Lung (tissue), 12 donors: ENCODE results near the gene ZNF274. TPM values are rescaled to one million over a fixed set of nuclear protein-coding genes. Genes with fewer than 3 reads are reported as not detected.

Source experiments
- ATAC-seq: fragments of 200-7000 bp; cut with Tn5 transposase; one replicate; pipeline ENCODE4 v1.9.1; 2020; ENCODE audit warnings: moderate number of reproducible peaks; ENCODE audit not compliant: insufficient read depth, low FRiP score
- DNase-seq, 3 donors: peaks; one replicate each; pipeline ENCODE4 v3.0.0-alpha.2; 2013 to 2017
- H3K27ac ChIP-seq, 2 donors: one replicate each; pipeline ENCODE4 v1.5.1; 2013; ENCODE audit warnings: mild to moderate bottlenecking in 2 of 2, moderate library complexity in 2 of 2, control low read depth in 1 of 2, inconsistent platforms in 1 of 2, low read depth in 1 of 2, low read length in 1 of 2
- H3K27me3 ChIP-seq, 3 donors: one replicate each; pipeline ENCODE4 v1.5.1; 2013; ENCODE audit warnings: low read length in 2 of 3; ENCODE audit not compliant: control insufficient read depth in 3 of 3, insufficient read depth in 3 of 3
- H3K36me3 ChIP-seq, 4 donors: one replicate each; pipeline ENCODE4 v1.5.1; 2013; ENCODE audit warnings: low read length in 4 of 4, mild to moderate bottlenecking in 1 of 4, moderate library complexity in 1 of 4; ENCODE audit not compliant: control insufficient read depth in 4 of 4, insufficient read depth in 4 of 4
- H3K4me1 ChIP-seq, 5 donors: one replicate each; pipeline ENCODE4 v1.5.1; 2013; ENCODE audit warnings: low read length in 5 of 5, mild to moderate bottlenecking in 2 of 5, moderate library complexity in 1 of 5; ENCODE audit not compliant: control insufficient read depth in 5 of 5, insufficient read depth in 5 of 5
- H3K4me3 ChIP-seq: one replicate; pipeline ENCODE4 v1.5.1; 2013; ENCODE audit warnings: mild to moderate bottlenecking, control low read depth, moderate library complexity
- H3K9ac ChIP-seq, 2 donors: one replicate each; pipeline ENCODE4 v1.5.1; 2013; ENCODE audit warnings: low read length in 2 of 2, control low read depth in 1 of 2; ENCODE audit not compliant: insufficient read depth in 1 of 2
- H3K9me3 ChIP-seq, 4 donors: one replicate each; pipeline ENCODE4 v1.5.1; 2013; ENCODE audit warnings: low read length in 3 of 4, mild to moderate bottlenecking in 1 of 4, moderate library complexity in 1 of 4; ENCODE audit not compliant: control insufficient read depth in 4 of 4, insufficient read depth in 3 of 4
- WGBS, 2 donors: extraction: QIAGEN DNeasy Blood & Tissue Kit; methylation state at CpG; one replicate each; pipeline ENCODE4 v1.1.7; 2013; 5-methylcytosine and 5-hydroxymethylcytosine counted together
- polyA plus RNA-seq, 2 donors: library from polyadenylated mRNA; stranded (reverse); fragments of 200-250 nt; gene quantifications; one replicate each; pipeline ENCODE4 v1.2.1, GENCODE V29; 2013
- total RNA-seq, 2 donors: library from RNA; depleted of rRNA in 1 of 2; stranded (reverse); fragments of >200 nt in 1 of 2; gene quantifications; one replicate each; pipeline ENCODE4 v1.2.1, GENCODE V29; 2014 to 2021
- TF ChIP-seq, protein P1 (sequence below): IDR thresholded peaks from 2 replicates; pipeline ENCODE4 v1.5.1; 2012; ENCODE audit warnings: mild to moderate bottlenecking; ENCODE audit errors: control extremely low read depth, extremely low read depth
- donor health status: control.
- donor health status: control.
- donor health status: Bipolar disorder and iron deficiency.
- donor health status: healthy.
- donor health status: DM: yes; HTN: yes; CAD: no.

ZNF274 gene
- total and polyA plus RNA-seq, 4 donors = 10.2 to 29.6 (median 26.0) TPM

DNA sequence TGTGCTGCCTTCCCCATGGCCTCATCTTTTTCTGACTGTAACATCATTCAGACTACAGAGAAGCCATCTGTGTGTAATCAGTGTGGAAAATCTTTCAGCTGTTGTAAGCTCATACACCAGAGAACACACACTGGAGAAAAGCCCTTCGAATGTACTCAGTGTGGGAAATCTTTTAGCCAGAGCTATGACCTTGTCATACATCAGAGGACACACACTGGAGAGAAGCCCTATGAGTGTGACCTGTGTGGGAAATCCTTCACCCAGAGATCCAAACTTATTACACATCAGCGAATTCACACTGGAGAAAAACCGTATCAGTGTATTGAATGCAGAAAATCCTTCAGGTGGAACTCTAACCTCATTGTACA is 78.7 kb downstream of the ZNF274 start:
- no peaks in the 10 kb centered on the region for H3K4me1 ChIP-seq
- H3K36me3 ChIP-seq = peaks cover 17 to 84% (median 75%) of the 10 kb centered on the region in 4 donors
- H3K9me3 ChIP-seq = peaks cover 52 to 84% (median 74%) of the 10 kb centered on the region in 4 donors
- TF ChIP-seq, protein P1, sequence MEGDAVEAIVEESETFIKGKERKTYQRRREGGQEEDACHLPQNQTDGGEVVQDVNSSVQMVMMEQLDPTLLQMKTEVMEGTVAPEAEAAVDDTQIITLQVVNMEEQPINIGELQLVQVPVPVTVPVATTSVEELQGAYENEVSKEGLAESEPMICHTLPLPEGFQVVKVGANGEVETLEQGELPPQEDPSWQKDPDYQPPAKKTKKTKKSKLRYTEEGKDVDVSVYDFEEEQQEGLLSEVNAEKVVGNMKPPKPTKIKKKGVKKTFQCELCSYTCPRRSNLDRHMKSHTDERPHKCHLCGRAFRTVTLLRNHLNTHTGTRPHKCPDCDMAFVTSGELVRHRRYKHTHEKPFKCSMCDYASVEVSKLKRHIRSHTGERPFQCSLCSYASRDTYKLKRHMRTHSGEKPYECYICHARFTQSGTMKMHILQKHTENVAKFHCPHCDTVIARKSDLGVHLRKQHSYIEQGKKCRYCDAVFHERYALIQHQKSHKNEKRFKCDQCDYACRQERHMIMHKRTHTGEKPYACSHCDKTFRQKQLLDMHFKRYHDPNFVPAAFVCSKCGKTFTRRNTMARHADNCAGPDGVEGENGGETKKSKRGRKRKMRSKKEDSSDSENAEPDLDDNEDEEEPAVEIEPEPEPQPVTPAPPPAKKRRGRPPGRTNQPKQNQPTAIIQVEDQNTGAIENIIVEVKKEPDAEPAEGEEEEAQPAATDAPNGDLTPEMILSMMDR = no peak
- H3K4me3 ChIP-seq = no peak overlapping the region
- H3K9ac ChIP-seq = no peak overlapping the region
- WGBS, 2 donors = 96 to 99% methylated on average over 3 of the region's 3 CpGs
- ATAC-seq = no peak
- DNase-seq = no peak
- no peaks in the 10 kb centered on the region for H3K27me3 ChIP-seq
- H3K27ac ChIP-seq = no peak overlapping the region

DNA sequence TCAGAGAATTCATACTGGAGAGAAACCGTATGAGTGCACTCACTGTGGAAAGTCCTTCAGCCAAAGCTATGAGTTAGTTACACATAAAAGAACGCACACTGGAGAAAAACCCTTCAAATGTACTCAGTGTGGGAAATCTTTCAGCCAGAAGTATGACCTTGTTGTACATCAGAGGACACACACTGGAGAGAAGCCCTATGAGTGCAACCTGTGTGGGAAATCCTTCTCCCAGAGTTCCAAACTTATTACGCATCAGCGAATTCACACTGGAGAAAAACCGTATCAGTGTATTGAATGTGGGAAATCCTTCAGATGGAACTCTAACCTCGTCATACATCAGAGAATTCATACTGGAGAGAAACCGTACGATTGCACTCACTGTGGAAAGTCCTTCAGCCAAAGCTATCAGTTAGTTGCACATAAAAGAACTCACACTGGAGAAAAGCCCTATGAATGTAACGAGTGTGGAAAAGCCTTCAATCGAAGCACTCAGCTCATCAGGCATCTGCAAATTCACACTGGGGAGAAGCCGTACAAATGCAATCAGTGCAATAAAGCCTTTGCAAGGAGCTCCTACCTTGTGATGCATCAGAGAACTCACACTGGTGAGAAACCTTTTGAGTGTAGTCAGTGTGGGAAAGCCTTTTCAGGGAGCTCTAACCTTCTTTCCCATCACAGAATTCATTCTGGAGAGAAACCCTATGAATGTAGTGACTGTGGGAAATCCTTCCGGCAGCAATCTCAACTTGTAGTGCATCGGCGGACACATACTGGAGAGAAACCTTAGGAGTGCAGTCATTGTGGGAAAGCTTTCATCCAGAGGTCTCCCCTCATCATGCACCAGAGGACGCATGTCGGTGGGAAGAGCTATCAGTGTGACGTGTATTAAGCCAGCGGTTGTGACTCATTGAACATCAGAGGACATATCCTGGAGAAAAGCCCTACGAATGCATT is 79.4 kb downstream of the ZNF274 start:
- no peaks in the 10 kb centered on the region for H3K4me1 ChIP-seq
- H3K9me3 ChIP-seq = peaks cover 50 to 85% (median 78%) of the 10 kb centered on the region in 4 donors
- DNase-seq (no peak), ATAC-seq (no peak)
- peaks cover 17 to 86% (median 76%) of the 10 kb centered on the region in 4 donors for H3K36me3 ChIP-seq
- H3K4me3 ChIP-seq = no peak overlapping the region
- H3K27ac ChIP-seq = no peak overlapping the region
- TF ChIP-seq, protein P1 = no peak
- H3K9ac ChIP-seq = no peak overlapping the region
- WGBS, 2 donors = 98% methylated on average over 19 of the region's 19 CpGs
- no peaks in the 10 kb centered on the region for H3K27me3 ChIP-seq

DNA sequence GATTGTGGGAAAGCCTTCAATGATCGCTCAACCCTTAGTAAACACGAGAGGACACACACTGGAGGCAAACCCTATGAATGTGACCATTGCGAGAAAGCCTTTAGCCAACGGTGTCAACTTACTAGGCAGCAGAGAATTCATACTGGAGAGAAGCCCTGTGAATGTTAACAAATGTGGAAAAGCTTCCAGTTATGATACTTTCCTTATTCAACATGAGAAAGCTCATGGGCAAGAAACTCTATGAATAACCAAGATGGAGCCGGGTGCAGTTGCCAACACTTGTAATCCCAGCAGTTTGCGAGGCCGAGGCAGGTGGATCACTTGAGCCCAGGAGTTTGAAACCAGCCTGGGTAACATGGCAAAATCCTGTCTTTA is 80.0 kb downstream of the ZNF274 start:
- H3K27me3 ChIP-seq = no peaks in the 10 kb centered on the region
- H3K27ac ChIP-seq = no peak overlapping the region
- peaks cover 44 to 85% (median 72%) of the 10 kb centered on the region in 4 donors for H3K9me3 ChIP-seq
- H3K9ac ChIP-seq = no peak overlapping the region
- 98 to 99% methylated on average over 7 of the region's 7 CpGs for WGBS, 2 donors
- no peaks in the 10 kb centered on the region for H3K4me1 ChIP-seq
- H3K36me3 ChIP-seq = peaks cover 17 to 79% (median 69%) of the 10 kb centered on the region in 4 donors
- H3K4me3 ChIP-seq = no peak overlapping the region
- ATAC-seq (no peak), DNase-seq (no peak)
- TF ChIP-seq, protein P1 = no peak

Other genes with a start within 250 kb of the ZNF274 start
- 10 to 100 TPM in 1 of 2 donors, 1 to 10 TPM in 1; 7.0 to 20.8 TPM for gene ZNF418, start 247.7 kb upstream of the ZNF274 start, total RNA-seq
- gene ZNF418, start 247.7 kb upstream of the ZNF274 start, polyA plus RNA-seq = 1 to 10 TPM; 1.9 to 2.5 TPM
- 1 to 10 TPM; 4.9 to 8.1 TPM for gene ZNF256, start 235.4 kb upstream of the ZNF274 start, total RNA-seq
- 1 to 10 TPM; 2.5 to 2.7 TPM for gene ZNF256, start 235.4 kb upstream of the ZNF274 start, polyA plus RNA-seq
- gene C19orf18, start 208.5 kb upstream of the ZNF274 start, total RNA-seq = 1 to 10 TPM; 1.2 to 1.3 TPM
- gene C19orf18, start 208.5 kb upstream of the ZNF274 start, polyA plus RNA-seq = 1 to 10 TPM in 1 of 2 donors, under 1 TPM in 1; 0.24 to 2.0 TPM
- gene ZNF606, start 180.2 kb upstream of the ZNF274 start, total RNA-seq = 10 to 100 TPM; 16.9 to 37.9 TPM
- 1 to 10 TPM; 6.0 to 6.5 TPM for gene ZNF606, start 180.2 kb upstream of the ZNF274 start, polyA plus RNA-seq
- gene ZSCAN1, start 149.0 kb upstream of the ZNF274 start, total RNA-seq = 1 to 10 TPM; 1.1 to 1.7 TPM
- under 1 TPM; 0.30 to 0.63 TPM for gene ZSCAN1, start 149.0 kb upstream of the ZNF274 start, polyA plus RNA-seq
- 10 to 100 TPM in 1 of 2 donors, 1 to 10 TPM in 1; 4.6 to 13.5 TPM for gene ZNF135, start 123.8 kb upstream of the ZNF274 start, total RNA-seq
- gene ZNF135, start 123.8 kb upstream of the ZNF274 start, polyA plus RNA-seq = 1 to 10 TPM; 2.2 to 2.4 TPM
- 100 to 1,000 TPM in 1 of 2 donors, 10 to 100 TPM in 1; 68.7 to 123 TPM for gene ZSCAN18, start 84.8 kb upstream of the ZNF274 start, total RNA-seq
- gene ZSCAN18, start 84.8 kb upstream of the ZNF274 start, polyA plus RNA-seq = 10 to 100 TPM; 22.1 to 37.4 TPM
- 10 to 100 TPM in 1 of 2 donors, 1 to 10 TPM in 1; 9.0 to 20.0 TPM for gene ZNF329, start 32.3 kb upstream of the ZNF274 start, total RNA-seq
- 1 to 10 TPM; 2.3 to 3.9 TPM for gene ZNF329, start 32.3 kb upstream of the ZNF274 start, polyA plus RNA-seq
- 10 to 100 TPM; 19.7 to 41.6 TPM for gene ZNF544, start 45.9 kb downstream of the ZNF274 start, total RNA-seq
- 10 to 100 TPM in 1 of 2 donors, 1 to 10 TPM in 1; 9.6 to 13.8 TPM for gene ZNF544, start 45.9 kb downstream of the ZNF274 start, polyA plus RNA-seq
- 1 to 10 TPM; 5.2 to 8.0 TPM for gene ZNF8, start 95.9 kb downstream of the ZNF274 start, total RNA-seq
- 1 to 10 TPM; 1.2 to 1.8 TPM for gene ZNF8, start 95.9 kb downstream of the ZNF274 start, polyA plus RNA-seq
- 10 to 100 TPM; 31.8 to 58.8 TPM for gene ERVK3-1, start 122.3 kb downstream of the ZNF274 start, total RNA-seq
- 10 to 100 TPM; 38.0 to 38.1 TPM for gene ERVK3-1, start 122.3 kb downstream of the ZNF274 start, polyA plus RNA-seq
- gene ZSCAN22, start 143.9 kb downstream of the ZNF274 start, total RNA-seq = 1 to 10 TPM; 3.7 TPM
- 1 to 10 TPM in 1 of 2 donors, under 1 TPM in 1; 0.93 to 1.1 TPM for gene ZSCAN22, start 143.9 kb downstream of the ZNF274 start, polyA plus RNA-seq
- gene A1BG, start 170.4 kb downstream of the ZNF274 start, total RNA-seq = 10 to 100 TPM in 1 of 2 donors, 1 to 10 TPM in 1; 1.2 to 16.4 TPM
- gene A1BG, start 170.4 kb downstream of the ZNF274 start, polyA plus RNA-seq = 10 to 100 TPM; 20.9 to 53.4 TPM
- 1 to 10 TPM; 3.5 to 3.8 TPM for gene ZNF497, start 179.7 kb downstream of the ZNF274 start, total RNA-seq
- 1 to 10 TPM in 1 of 2 donors, under 1 TPM in 1; 0.97 to 1.3 TPM for gene ZNF497, start 179.7 kb downstream of the ZNF274 start, polyA plus RNA-seq
- 1 to 10 TPM; 2.5 to 3.2 TPM for gene ZNF837, start 198.0 kb downstream of the ZNF274 start, total RNA-seq
- gene ZNF837, start 198.0 kb downstream of the ZNF274 start, polyA plus RNA-seq = 1 to 10 TPM; 1.7 to 2.9 TPM
- gene RPS5, start 204.2 kb downstream of the ZNF274 start, total RNA-seq = 1,000 to 10,000 TPM in 1 of 2 donors, 100 to 1,000 TPM in 1; 927 to 1,036 TPM
- gene RPS5, start 204.2 kb downstream of the ZNF274 start, polyA plus RNA-seq = 1,000 to 10,000 TPM; 1,145 to 1,802 TPM
- gene RNF225, start 212.6 kb downstream of the ZNF274 start, total RNA-seq = 1 to 10 TPM in 1 of 2 donors, under 1 TPM in 1; 0.26 to 1.5 TPM
- under 1 TPM in 1 of 2 donors, not detected in 1; 0.14 TPM for gene RNF225, start 212.6 kb downstream of the ZNF274 start, polyA plus RNA-seq
- gene ZNF584, start 225.6 kb downstream of the ZNF274 start, total RNA-seq = 10 to 100 TPM; 14.4 to 16.9 TPM
- gene ZNF584, start 225.6 kb downstream of the ZNF274 start, polyA plus RNA-seq = 10 to 100 TPM in 1 of 2 donors, 1 to 10 TPM in 1; 6.0 to 13.1 TPM